Liver (tissue), 9 donors: ENCODE measurements around the gene LSAMP. TPM values are rescaled to one million over a fixed set of nuclear protein-coding genes. Genes with fewer than 3 reads are reported as not detected.
A peak's percentile ranks its signal among the peaks of the same experiment; 100 is the strongest.

Experiments used
- DNase-seq: peaks from one replicate; pipeline ENCODE4 v3.0.0-alpha.2; 2017; ENCODE audit warnings: low spot score
- H3K27ac ChIP-seq, 2 donors: one replicate each; pipeline ENCODE4 v1.7.0; 2013; ENCODE audit warnings: inconsistent platforms in 2 of 2, low read length in 2 of 2, control low read depth in 1 of 2, low read depth in 1 of 2, mild to moderate bottlenecking in 1 of 2
- H3K27me3 ChIP-seq, 4 donors: one replicate each; pipeline versions ENCODE4 v1.6.1 to v1.7.0; 2013; ENCODE audit warnings: low read length in 3 of 4, inconsistent platforms in 1 of 4, mild to moderate bottlenecking in 1 of 4, moderate library complexity in 1 of 4; ENCODE audit not compliant: control insufficient read depth in 4 of 4, insufficient read depth in 4 of 4
- H3K36me3 ChIP-seq, 4 donors: one replicate each; pipeline versions ENCODE4 v1.6.1 to v1.7.0; 2013; ENCODE audit warnings: low read length in 3 of 4, mild to moderate bottlenecking in 3 of 4, low read depth in 1 of 4, moderate library complexity in 1 of 4; ENCODE audit not compliant: control insufficient read depth in 4 of 4, insufficient read depth in 3 of 4
- H3K4me1 ChIP-seq, 4 donors: one replicate each; pipeline versions ENCODE4 v1.6.1 to v1.7.0; 2013; ENCODE audit warnings: low read length in 3 of 4, mild to moderate bottlenecking in 3 of 4, moderate library complexity in 1 of 4; ENCODE audit not compliant: control insufficient read depth in 4 of 4, insufficient read depth in 4 of 4
- H3K4me3 ChIP-seq, 3 donors: one replicate each; pipeline versions ENCODE4 v1.6.1 to v1.7.0; 2013; ENCODE audit warnings: low read length in 3 of 3, control low read depth in 1 of 3, low read depth in 1 of 3, mild to moderate bottlenecking in 1 of 3
- H3K9ac ChIP-seq, 2 donors: one replicate each; pipeline ENCODE4 v1.7.0; 2013; ENCODE audit warnings: low read length in 2 of 2, mild to moderate bottlenecking in 2 of 2, moderate library complexity in 2 of 2, control low read depth in 1 of 2, low read depth in 1 of 2
- H3K9me3 ChIP-seq, 4 donors: one replicate each; pipeline versions ENCODE4 v1.6.1 to v1.7.0; 2013; ENCODE audit warnings: low read length in 3 of 4; ENCODE audit not compliant: control insufficient read depth in 4 of 4
- EGR1 ChIP-seq, 2 donors: IDR thresholded peaks; 2 replicates each; pipeline ENCODE4 v1.6.1; 2016 to 2018; ENCODE audit warnings: antibody characterized with exemption in 2 of 2, low read depth in 2 of 2
- GABPA ChIP-seq, 2 donors: IDR thresholded peaks in 1 of 2; conservative IDR thresholded peaks in 1 of 2; 2 replicates each; pipeline ENCODE4 v1.6.1; 2016; ENCODE audit warnings: antibody characterized with exemption in 2 of 2, mild to moderate bottlenecking in 1 of 2, moderate library complexity in 1 of 2
- JUND ChIP-seq, 2 donors: IDR thresholded peaks; 2 replicates each; pipeline ENCODE4 v1.6.1; 2016; ENCODE audit warnings: antibody characterized with exemption in 2 of 2
- NR2F2 ChIP-seq: IDR thresholded peaks from 2 replicates; pipeline ENCODE4 v1.6.1; 2016; ENCODE audit warnings: antibody characterized with exemption
- RAD21 ChIP-seq, 2 donors: IDR thresholded peaks; 2 replicates each; pipeline ENCODE4 v1.6.1; 2016; ENCODE audit warnings: antibody characterized with exemption in 2 of 2, mild to moderate bottlenecking in 2 of 2
- SP1 ChIP-seq: IDR thresholded peaks from 2 replicates; pipeline ENCODE4 v1.6.1; 2018; ENCODE audit warnings: antibody characterized with exemption, mild to moderate bottlenecking
- YY1 ChIP-seq: IDR thresholded peaks from 2 replicates; pipeline ENCODE4 v1.6.1; 2016; ENCODE audit warnings: antibody characterized with exemption, mild to moderate bottlenecking
- WGBS: extraction: QIAGEN DNeasy Blood & Tissue Kit; methylation state at CpG from one replicate; pipeline ENCODE4 v1.1.7; 2013; 5-methylcytosine and 5-hydroxymethylcytosine counted together
- polyA plus RNA-seq, 2 donors: library from polyadenylated mRNA; stranded (reverse) in 1 of 2; unstranded in 1 of 2; fragments of 200-250 nt in 1 of 2; fragments of >200 nt in 1 of 2; fragmentation: Nextera tagmentation in 1 of 2; extraction: Ambion mirVana in 1 of 2; gene quantifications; one replicate each; pipeline versions ENCODE4 v1.2.1 to v1.2.3, GENCODE V29; 2013 to 2015
- total RNA-seq, 2 donors: library from RNA; depleted of rRNA; stranded (reverse); fragments of >200 nt; gene quantifications; one replicate each; pipeline ENCODE4 v1.2.3, GENCODE V29; 2014
- TF ChIP-seq, protein P1 (sequence below): IDR thresholded peaks from 2 replicates; pipeline ENCODE4 v1.6.1; 2016; ENCODE audit warnings: antibody characterized with exemption, mild to moderate bottlenecking
- TF ChIP-seq, protein P2 (sequence below): IDR thresholded peaks from 2 replicates; pipeline ENCODE4 v1.6.1; 2016; ENCODE audit warnings: antibody characterized with exemption
- TF ChIP-seq, protein P3 (sequence below): fragments of 150-350 bp; IDR thresholded peaks from 2 replicates; pipeline ENCODE4 v1.5.1; 2017; ENCODE audit warnings: improper control_type of control experiment, low read depth, low read length; ENCODE audit not compliant: missing input control
- TF ChIP-seq, protein P4 (sequence below): IDR thresholded peaks from 2 replicates; pipeline ENCODE4 v1.6.1; 2016; ENCODE audit warnings: antibody characterized with exemption
- TF ChIP-seq, protein P5 (sequence below): IDR thresholded peaks from 2 replicates; pipeline ENCODE4 v1.6.1; 2016; ENCODE audit warnings: antibody characterized with exemption
- donor health status: healthy.
- donor health status: healthy.
- donor health status: healthy.
- donor health status: healthy.
- donor health status: healthy.

Gene LSAMP
- total and polyA plus RNA-seq, 4 donors: 0.01 to 0.17 (median 0.06) TPM

DNA sequence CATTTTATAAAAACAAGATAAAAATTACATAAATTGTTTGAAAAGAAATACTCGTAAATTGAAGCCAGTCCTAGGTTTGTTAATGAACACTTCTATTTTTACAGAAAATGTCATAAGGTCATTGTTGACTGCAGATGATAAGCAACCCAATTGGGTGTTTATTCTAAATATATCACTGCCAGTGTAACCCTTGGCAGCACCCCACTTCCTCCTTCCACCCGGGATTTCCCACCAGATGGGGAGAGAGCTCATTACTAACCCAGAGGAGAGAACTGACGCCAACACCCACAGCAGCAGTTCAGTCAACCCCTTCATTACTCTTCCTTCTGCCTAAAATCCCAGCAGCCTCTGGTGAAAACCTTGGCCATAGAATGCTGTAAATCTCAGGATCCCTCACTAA lies 514.4 kb downstream of the LSAMP start:
- Histone ChIP-seq H3K27me3 (peaks cover 0 to 8% (median 2%) of the 10 kb centered on the region in 4 donors), H3K36me3 (no peaks in the 10 kb centered on the region), H3K4me3 (no peak overlapping the region), H3K9me3 (no peaks in the 10 kb centered on the region), H3K9ac (no peak overlapping the region), H3K27ac (no peak overlapping the region), H3K4me1 (no peaks in the 10 kb centered on the region)
- TF ChIP-seq YY1 (no peak), NR2F2 (peak; percentile 62)
- TF ChIP-seq, protein P1, sequence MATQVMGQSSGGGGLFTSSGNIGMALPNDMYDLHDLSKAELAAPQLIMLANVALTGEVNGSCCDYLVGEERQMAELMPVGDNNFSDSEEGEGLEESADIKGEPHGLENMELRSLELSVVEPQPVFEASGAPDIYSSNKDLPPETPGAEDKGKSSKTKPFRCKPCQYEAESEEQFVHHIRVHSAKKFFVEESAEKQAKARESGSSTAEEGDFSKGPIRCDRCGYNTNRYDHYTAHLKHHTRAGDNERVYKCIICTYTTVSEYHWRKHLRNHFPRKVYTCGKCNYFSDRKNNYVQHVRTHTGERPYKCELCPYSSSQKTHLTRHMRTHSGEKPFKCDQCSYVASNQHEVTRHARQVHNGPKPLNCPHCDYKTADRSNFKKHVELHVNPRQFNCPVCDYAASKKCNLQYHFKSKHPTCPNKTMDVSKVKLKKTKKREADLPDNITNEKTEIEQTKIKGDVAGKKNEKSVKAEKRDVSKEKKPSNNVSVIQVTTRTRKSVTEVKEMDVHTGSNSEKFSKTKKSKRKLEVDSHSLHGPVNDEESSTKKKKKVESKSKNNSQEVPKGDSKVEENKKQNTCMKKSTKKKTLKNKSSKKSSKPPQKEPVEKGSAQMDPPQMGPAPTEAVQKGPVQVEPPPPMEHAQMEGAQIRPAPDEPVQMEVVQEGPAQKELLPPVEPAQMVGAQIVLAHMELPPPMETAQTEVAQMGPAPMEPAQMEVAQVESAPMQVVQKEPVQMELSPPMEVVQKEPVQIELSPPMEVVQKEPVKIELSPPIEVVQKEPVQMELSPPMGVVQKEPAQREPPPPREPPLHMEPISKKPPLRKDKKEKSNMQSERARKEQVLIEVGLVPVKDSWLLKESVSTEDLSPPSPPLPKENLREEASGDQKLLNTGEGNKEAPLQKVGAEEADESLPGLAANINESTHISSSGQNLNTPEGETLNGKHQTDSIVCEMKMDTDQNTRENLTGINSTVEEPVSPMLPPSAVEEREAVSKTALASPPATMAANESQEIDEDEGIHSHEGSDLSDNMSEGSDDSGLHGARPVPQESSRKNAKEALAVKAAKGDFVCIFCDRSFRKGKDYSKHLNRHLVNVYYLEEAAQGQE: no peak
- TF ChIP-seq, protein P2, sequence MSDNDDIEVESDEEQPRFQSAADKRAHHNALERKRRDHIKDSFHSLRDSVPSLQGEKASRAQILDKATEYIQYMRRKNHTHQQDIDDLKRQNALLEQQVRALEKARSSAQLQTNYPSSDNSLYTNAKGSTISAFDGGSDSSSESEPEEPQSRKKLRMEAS: no peak
- TF ChIP-seq, protein P3, sequence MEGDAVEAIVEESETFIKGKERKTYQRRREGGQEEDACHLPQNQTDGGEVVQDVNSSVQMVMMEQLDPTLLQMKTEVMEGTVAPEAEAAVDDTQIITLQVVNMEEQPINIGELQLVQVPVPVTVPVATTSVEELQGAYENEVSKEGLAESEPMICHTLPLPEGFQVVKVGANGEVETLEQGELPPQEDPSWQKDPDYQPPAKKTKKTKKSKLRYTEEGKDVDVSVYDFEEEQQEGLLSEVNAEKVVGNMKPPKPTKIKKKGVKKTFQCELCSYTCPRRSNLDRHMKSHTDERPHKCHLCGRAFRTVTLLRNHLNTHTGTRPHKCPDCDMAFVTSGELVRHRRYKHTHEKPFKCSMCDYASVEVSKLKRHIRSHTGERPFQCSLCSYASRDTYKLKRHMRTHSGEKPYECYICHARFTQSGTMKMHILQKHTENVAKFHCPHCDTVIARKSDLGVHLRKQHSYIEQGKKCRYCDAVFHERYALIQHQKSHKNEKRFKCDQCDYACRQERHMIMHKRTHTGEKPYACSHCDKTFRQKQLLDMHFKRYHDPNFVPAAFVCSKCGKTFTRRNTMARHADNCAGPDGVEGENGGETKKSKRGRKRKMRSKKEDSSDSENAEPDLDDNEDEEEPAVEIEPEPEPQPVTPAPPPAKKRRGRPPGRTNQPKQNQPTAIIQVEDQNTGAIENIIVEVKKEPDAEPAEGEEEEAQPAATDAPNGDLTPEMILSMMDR: no peak
- WGBS: 34% methylated on average over 3 of the region's 3 CpGs
- no peak for DNase-seq

DNA sequence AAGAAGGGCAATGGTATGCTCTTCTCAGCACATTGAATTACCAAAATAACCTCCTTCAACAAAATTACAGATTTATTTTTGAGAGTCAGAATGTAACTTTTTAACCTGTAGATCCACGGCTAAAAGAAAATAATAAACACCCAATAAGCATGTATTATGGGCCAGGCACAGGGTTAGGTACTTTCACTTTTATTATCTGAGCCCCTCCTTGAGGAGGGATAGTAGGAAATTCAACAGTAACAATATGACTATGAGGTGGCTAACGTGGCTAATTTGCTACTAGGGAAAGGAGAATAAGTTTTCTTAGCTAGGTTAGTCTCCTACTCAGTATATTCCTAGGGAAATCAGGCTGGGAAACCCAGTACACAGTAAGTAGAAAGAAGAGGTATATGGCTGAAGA lies 515.1 kb downstream of the LSAMP start:
- no peaks in the 10 kb centered on the region for H3K36me3 ChIP-seq
- 68% methylated on average over 2 of the region's 2 CpGs for WGBS
- H3K9ac ChIP-seq: no peak overlapping the region
- no peak overlapping the region for H3K4me3 ChIP-seq
- TF ChIP-seq YY1 (no peak), GABPA (IDR thresholded peaks at IDR 0.05 in 1 of 2, conservative IDR thresholded peaks at IDR 0.05 in 1 of 2) (no peak), JUND (IDR thresholded peaks at IDR 0.05) (no peak)
- TF ChIP-seq, protein P3: no peak
- TF ChIP-seq, protein P4, sequence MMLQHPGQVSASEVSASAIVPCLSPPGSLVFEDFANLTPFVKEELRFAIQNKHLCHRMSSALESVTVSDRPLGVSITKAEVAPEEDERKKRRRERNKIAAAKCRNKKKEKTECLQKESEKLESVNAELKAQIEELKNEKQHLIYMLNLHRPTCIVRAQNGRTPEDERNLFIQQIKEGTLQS: no peak
- H3K27me3 ChIP-seq: peaks cover 0 to 8% (median under 1%) of the 10 kb centered on the region in 4 donors
- no peaks in the 10 kb centered on the region for H3K4me1 ChIP-seq
- no peak overlapping the region for H3K27ac ChIP-seq
- H3K9me3 ChIP-seq: no peaks in the 10 kb centered on the region
- no peak for DNase-seq

DNA sequence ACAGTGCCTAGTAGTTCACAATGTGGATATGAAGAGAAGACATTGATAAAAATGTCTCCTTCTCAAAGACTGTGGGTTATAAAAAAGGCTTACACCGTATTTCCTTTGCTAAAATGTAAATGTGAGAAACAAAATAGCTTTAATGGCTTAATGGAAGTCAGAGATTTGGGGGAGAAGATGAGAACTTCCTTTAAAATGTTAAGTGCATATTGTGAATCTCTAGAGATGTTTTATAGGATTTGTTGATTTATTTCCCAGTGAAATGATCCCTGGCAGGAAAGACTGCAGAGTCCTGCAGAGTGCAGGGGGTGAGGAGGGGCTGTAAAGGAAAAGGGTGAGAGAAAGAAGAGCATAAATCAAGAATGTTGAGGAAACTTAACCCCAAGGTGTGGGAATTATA lies 516.9 kb downstream of the LSAMP start:
- Histone ChIP-seq H3K27me3 (peaks cover 0 to 8% (median 0%) of the 10 kb centered on the region in 4 donors), H3K27ac (no peak overlapping the region), H3K9me3 (no peaks in the 10 kb centered on the region), H3K4me3 (no peak overlapping the region), H3K36me3 (no peaks in the 10 kb centered on the region), H3K9ac (no peak overlapping the region), H3K4me1 (no peaks in the 10 kb centered on the region)
- 67% methylated on average over 1 of the region's 1 CpG for WGBS
- TF ChIP-seq YY1: no peak
- no peak for TF ChIP-seq RAD21 (IDR thresholded peaks at IDR 0.05)
- TF ChIP-seq, protein P5, sequence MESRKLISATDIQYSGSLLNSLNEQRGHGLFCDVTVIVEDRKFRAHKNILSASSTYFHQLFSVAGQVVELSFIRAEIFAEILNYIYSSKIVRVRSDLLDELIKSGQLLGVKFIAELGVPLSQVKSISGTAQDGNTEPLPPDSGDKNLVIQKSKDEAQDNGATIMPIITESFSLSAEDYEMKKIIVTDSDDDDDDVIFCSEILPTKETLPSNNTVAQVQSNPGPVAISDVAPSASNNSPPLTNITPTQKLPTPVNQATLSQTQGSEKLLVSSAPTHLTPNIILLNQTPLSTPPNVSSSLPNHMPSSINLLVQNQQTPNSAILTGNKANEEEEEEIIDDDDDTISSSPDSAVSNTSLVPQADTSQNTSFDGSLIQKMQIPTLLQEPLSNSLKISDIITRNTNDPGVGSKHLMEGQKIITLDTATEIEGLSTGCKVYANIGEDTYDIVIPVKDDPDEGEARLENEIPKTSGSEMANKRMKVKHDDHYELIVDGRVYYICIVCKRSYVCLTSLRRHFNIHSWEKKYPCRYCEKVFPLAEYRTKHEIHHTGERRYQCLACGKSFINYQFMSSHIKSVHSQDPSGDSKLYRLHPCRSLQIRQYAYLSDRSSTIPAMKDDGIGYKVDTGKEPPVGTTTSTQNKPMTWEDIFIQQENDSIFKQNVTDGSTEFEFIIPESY: no peak
- no peak for TF ChIP-seq EGR1 (IDR thresholded peaks at IDR 0.05; ENCODE audit: low read depth in 2 of 2)
- TF ChIP-seq, protein P2: no peak
- no peak for TF ChIP-seq SP1
- DNase-seq: no peak
